GM12874 (cell line): ENCODE results near the gene RNU6-9.

ENCODE experiments used
- TF ChIP-seq, protein P1 (sequence below): IDR thresholded peaks from 2 replicates; pipeline ENCODE4 v1.5.1; 2011; ENCODE audit warnings: low read depth, mild to moderate bottlenecking, control low read depth, low read length, moderate library complexity; ENCODE audit not compliant: insufficient read depth

RNU6-9 gene

DNA sequence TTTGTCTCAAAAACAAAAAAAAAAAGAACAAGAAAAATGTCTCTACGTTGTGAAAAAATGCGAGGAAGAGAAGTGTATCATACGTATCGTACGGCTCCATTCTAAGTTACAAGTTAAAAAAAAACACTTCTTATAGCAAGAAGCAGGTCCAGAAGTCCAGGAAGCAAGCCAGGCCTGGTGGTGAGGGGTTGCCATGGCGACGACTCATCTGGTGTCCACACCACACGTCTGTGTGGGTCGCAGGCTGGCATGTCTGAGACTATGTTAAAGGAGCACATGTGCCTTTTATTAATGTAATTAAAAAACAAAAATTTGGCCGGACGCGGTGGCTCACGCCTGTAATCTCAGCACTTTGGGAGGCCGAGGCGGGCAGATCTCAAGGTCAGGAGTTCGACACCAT lies 6.2 kb upstream of the RNU6-9 start:
- TF ChIP-seq, protein P1, sequence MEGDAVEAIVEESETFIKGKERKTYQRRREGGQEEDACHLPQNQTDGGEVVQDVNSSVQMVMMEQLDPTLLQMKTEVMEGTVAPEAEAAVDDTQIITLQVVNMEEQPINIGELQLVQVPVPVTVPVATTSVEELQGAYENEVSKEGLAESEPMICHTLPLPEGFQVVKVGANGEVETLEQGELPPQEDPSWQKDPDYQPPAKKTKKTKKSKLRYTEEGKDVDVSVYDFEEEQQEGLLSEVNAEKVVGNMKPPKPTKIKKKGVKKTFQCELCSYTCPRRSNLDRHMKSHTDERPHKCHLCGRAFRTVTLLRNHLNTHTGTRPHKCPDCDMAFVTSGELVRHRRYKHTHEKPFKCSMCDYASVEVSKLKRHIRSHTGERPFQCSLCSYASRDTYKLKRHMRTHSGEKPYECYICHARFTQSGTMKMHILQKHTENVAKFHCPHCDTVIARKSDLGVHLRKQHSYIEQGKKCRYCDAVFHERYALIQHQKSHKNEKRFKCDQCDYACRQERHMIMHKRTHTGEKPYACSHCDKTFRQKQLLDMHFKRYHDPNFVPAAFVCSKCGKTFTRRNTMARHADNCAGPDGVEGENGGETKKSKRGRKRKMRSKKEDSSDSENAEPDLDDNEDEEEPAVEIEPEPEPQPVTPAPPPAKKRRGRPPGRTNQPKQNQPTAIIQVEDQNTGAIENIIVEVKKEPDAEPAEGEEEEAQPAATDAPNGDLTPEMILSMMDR, result no peak

DNA sequence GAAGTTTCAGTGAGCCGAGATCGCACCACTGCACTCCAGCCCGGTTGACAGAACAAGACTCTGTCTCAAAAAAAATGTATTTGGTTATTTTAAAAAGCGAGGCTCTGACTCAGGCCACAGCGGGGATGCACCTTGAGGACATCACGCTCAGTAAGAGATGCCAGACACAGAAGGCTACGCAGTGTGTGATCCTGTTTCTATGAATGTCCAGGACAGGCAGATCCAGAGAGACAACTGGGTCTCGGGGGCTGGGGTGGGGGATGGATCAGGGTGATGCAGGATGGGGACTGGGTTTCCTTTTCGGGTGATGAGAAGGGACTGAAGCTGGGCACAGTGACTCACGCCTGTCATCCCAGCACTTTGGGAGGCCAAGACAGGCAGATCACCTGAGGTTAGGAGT lies 5.7 kb upstream of the RNU6-9 start:
- TF ChIP-seq, protein P1, result no peak

DNA sequence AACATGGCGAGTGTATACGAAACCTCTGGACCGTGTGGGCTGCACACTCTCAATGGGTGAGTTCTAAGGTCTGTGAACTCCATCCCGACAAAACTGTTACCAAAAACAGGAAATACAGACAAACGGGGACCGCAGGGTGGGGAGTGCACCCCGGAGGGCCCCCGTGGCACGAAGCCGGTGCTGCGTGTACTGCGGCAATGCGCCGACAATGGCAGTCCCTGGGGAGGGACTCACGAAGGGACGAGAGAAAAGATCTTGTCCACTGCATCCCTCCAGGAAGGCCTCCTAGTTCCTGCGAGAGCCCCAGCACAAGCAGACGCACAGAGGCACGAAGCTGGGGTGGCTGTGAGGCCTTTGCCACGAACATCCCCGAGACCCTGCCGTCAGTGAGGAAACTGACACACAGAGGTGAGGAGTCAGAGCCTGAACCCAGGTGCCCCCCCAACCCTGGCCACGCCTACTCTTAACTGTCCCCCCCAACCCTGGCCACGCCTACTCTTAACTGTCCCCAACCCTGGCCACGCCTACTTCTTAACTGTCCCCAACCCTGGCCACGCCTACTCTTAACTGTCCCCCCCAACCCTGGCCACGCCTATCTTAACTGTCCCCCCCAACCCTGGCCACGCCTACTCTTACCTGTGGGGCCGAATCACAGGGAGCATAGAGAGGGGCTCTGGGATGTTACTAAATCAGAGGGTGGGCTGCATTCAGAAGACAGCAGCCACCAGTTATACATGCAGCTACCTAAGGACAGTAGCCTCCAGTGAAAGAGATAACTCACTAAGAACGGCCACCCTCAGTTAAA lies 4.5 kb upstream of the RNU6-9 start:
- TF ChIP-seq, protein P1, result no peak

DNA sequence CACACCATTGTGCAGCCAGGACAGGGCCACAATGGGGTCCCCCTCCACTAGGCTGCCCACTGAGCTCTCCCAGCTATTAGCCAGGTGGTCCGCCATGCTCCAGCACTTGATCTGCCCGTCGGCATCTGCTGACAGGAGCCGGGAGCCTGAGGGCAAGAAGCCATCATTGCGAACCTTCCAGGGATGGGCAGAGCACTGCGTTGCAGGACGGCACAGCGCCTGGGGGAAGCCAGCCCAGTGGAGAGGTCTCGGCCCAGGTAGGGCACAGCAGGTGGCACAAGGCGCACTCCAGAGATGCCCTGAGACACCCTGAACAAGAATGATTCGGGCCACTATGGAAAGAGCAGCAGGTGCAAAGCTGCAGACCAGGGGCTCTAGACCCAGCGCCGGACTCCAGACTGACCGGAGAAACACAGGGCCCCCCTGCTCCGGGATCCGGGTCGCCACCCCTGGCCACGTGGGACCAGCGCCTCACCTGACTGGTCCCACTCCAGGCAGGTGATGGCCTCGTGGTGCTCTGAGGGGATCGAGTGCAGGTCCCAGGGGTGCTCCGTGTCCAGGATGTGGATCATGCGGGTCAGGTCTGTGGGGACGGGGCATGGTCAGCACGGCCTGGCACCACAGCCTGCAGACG lies 3.5 kb upstream of the RNU6-9 start:
- TF ChIP-seq, protein P1, result no peak

DNA sequence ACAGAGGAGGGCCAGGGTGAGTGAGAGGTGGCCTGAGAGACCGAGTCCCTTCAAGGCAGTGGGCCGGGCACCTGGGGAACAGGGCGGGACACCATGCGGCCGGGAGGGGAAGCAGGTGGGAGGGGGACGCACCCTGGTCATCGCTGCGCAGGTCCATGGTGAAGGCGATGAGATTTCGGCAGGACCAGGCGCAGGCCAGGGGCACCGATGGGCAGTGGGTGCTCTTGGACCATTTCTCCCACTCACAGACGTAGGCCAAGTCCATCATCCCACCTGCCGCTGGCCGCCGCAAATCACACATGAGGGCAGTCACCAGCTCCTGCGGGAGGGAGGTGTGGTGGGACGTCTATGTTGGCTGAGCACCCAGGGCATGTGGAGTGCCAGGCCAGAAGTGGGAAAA lies 2.5 kb upstream of the RNU6-9 start:
- TF ChIP-seq, protein P1, result no peak

DNA sequence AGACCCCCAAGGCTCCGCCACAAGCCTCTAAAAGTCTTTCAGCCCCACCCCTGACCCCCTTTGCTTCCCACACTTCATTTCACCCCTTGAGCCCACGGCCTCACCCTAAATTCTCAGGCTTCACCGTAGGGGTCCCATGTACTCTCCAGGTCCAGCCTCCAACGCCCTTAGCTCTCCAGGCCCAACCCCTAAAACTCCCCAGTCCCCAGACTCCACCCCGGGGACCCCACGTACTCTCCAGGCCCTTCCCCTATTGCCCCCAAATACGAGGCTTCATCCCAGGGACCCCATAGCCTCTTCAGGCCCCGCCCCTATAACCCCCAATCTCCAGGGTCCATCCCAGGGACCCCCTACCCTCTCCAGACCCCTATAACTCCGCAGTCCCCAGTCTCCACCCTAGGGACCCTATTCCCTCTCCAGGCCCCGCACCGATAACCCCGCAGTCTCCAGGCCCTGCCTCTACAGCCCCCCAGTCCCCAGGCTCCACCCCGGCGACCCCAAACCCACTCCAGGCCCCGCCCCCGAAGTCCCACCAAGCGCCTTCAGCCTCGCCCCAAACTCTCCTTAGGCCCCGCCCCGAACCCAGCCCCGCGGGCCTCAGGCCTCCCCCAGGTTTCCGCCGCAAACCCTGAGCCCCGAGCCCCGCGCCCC lies 916 bp upstream of the RNU6-9 start:
- TF ChIP-seq, protein P1, result no peak

DNA sequence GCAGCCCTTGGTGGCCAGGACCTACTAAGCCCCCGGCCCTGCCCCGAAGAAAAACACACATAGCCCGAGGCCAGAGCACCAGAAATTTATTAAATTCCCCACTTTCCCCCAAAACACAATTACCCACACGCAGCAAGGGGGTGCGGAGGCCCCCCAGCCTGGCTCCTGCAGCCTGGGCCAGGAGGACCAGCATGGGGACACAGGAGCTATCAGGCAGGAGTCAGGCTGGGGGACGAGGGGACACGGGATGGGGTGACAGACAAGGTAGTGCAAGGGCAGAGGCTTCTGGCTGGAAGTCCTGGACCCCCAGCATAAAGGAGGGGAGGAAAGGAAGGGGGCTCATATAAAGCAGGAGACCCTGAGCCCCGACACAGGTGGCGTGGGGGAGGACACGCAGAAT lies 3.1 kb downstream of the RNU6-9 start:
- TF ChIP-seq, protein P1, result no peak
